ENCODE results near the gene MGMT.
"Not testable (repeated sequence)": the region's sequence is repeated elsewhere in the genome, so short reads cannot be mapped to it uniquely, and the experiment has no call there.

MGMT gene
- 16.7 reads per million, percentile 43 among the genes with 10 or more reads in this experiment for total RNA-seq

- peak; percentile 98 for DNase-seq
These were observed at the start of gene MGMT for GRCh38 chr10:129466703-129467358. Gene MGMT, plus strand, starts transcription at chr10:129467241.

GRCh38 chr10:129417870-129418269, 49.2 kb upstream of the MGMT start:
- no peak for DNase-seq

- no peak for DNase-seq
These were observed 48.4 kb upstream of the MGMT start for GRCh38 chr10:129418496-129419225.

- no peak for DNase-seq
These were observed 47.6 kb upstream of the MGMT start for GRCh38 chr10:129419397-129419796.

GRCh38 chr10:129421399-129422010, 45.5 kb upstream of the MGMT start:
- no peak for DNase-seq

- DNase-seq, result no peak
These were observed 42.1 kb upstream of the MGMT start for GRCh38 chr10:129424978-129425377.

- no peak for DNase-seq
These were observed 40.4 kb upstream of the MGMT start for GRCh38 chr10:129426606-129427005.

GRCh38 chr10:129433266-129433665, 33.8 kb upstream of the MGMT start:
- DNase-seq, result no peak

- DNase-seq, result not testable (repeated sequence)
These were observed 31.3 kb upstream of the MGMT start for GRCh38 chr10:129435724-129436123.

GRCh38 chr10:129438024-129438423, 29.0 kb upstream of the MGMT start:
- DNase-seq, result no peak

GRCh38 chr10:129440247-129440646, 26.8 kb upstream of the MGMT start:
- DNase-seq, result no peak

GRCh38 chr10:129440722-129441316, 26.2 kb upstream of the MGMT start:
- no peak for DNase-seq

GRCh38 chr10:129441372-129442009, 25.6 kb upstream of the MGMT start:
- DNase-seq, result no peak

GRCh38 chr10:129442866-129443265, 24.2 kb upstream of the MGMT start:
- DNase-seq, result no peak

GRCh38 chr10:129444359-129444758, 22.7 kb upstream of the MGMT start:
- no peak for DNase-seq

- DNase-seq, result no peak
These were observed 21.4 kb upstream of the MGMT start for GRCh38 chr10:129445436-129446182.

GRCh38 chr10:129446183-129446581, 20.9 kb upstream of the MGMT start:
- DNase-seq, result no peak

- DNase-seq, result no peak
These were observed 19.6 kb upstream of the MGMT start for GRCh38 chr10:129447486-129447885.

GRCh38 chr10:129448086-129448485, 19.0 kb upstream of the MGMT start:
- DNase-seq, result no peak

- DNase-seq, result no peak
These were observed 18.5 kb upstream of the MGMT start for GRCh38 chr10:129448539-129448938.

GRCh38 chr10:129449893-129450292, 17.1 kb upstream of the MGMT start:
- DNase-seq, result no peak

GRCh38 chr10:129450391-129450790, 16.6 kb upstream of the MGMT start:
- no peak for DNase-seq
